GM12878 (cell line): Measurements from ENCODE around the gene TSSK2. TPM values are rescaled to one million over a fixed set of nuclear protein-coding genes. Genes with fewer than 3 reads are reported as not detected.

ENCODE experiments used
- ATAC-seq: fragments of 200-7000 bp; cut with Tn5 transposase; 3 replicates; pipeline ENCODE4 v1.9.1; 2020; ENCODE audit warnings: mild to moderate bottlenecking, moderate library complexity
- BruUV-seq: library from RNA; stranded (reverse); fragments of 400-500 nt; replicated peaks from 2 replicates; lab custom pipeline; 2021; lab: Mats Ljungman, UMichigan
- CTCF ChIA-PET: fragments of 300-600 bp; sonication (Branson Sonifier 250); formaldehyde crosslinking; extraction: SDS; loops from one replicate; lab custom pipeline; 2021; ENCODE audit warnings: inconsistent platforms; lab: Yijun Ruan, JAX
- POLR2A ChIA-PET: fragments of 350-600 bp; formaldehyde crosslinking; extraction: SDS; loops from one replicate; lab custom pipeline; 2021; ENCODE audit warnings: inconsistent platforms; lab: Charles Lee
- RAD21 ChIA-PET: fragments of 300-600 bp; sonication (Branson Sonifier 250); formaldehyde crosslinking; loops from one replicate; lab custom pipeline; 2023; ENCODE audit warnings: antibody characterized with exemption; ENCODE audit not compliant: unreplicated experiment; lab: Charles Lee
- SMC1A ChIA-PET: fragments of 300-600 bp; sonication (Branson Sonifier 250); formaldehyde crosslinking; loops from one replicate; lab custom pipeline; 2023; ENCODE audit not compliant: unreplicated experiment, uncharacterized antibody; lab: Charles Lee
- DNase-seq: peaks from one replicate; pipeline ENCODE4 v3.0.0-alpha.2; 2011; ENCODE audit warnings: low read depth, low spot score
- FAIRE-seq: peaks from 3 replicates; lab custom pipeline; 2011; peaks lifted over from hg19 to GRCh38; lab: Jason Lieb, UNC
- H2AFZ ChIP-seq: 2 replicates; pipeline ENCODE4 v1.6.0; 2011; ENCODE audit warnings: low read depth, low read length, control low read depth; ENCODE audit not compliant: control insufficient read depth
- H3K27ac ChIP-seq: 2 replicates; pipeline ENCODE4 v1.5.1; 2011; ENCODE audit warnings: control low read depth; ENCODE audit not compliant: control insufficient read depth, insufficient read depth
- H3K27me3 ChIP-seq, 2 experiments: replicated peaks in 1 of 2; 2 replicates each; pipeline versions ENCODE4 v1.6.0 to v1.6.1; 2011; ENCODE audit warnings: low read length in 1 of 2; ENCODE audit not compliant: control insufficient read depth in 2 of 2, insufficient read depth in 2 of 2
- H3K36me3 ChIP-seq, 2 experiments: 2 replicates each; pipeline ENCODE4 v1.5.1; 2011; ENCODE audit warnings: low read length in 1 of 2; ENCODE audit not compliant: control insufficient read depth in 2 of 2, insufficient read depth in 2 of 2
- H3K4me1 ChIP-seq: 2 replicates; pipeline ENCODE4 v1.6.1; 2011; ENCODE audit warnings: mild to moderate bottlenecking, low read length, moderate library complexity, mixed read lengths; ENCODE audit not compliant: control insufficient read depth, insufficient read depth
- H3K4me2 ChIP-seq: 2 replicates; pipeline ENCODE4 v1.6.0; 2011; ENCODE audit warnings: control low read depth; ENCODE audit not compliant: control insufficient read depth, insufficient read depth
- H3K4me3 ChIP-seq: fragments of 200-600 bp; sonication (generic); 2 replicates; pipeline ENCODE4 v1.5.1; 2016
- H3K79me2 ChIP-seq: 2 replicates; pipeline ENCODE4 v1.6.0; 2011; ENCODE audit warnings: low read length; ENCODE audit not compliant: control insufficient read depth, insufficient read depth
- H3K9ac ChIP-seq: 2 replicates; pipeline ENCODE4 v1.8.0; 2011; ENCODE audit warnings: low read length, control low read depth, mixed read lengths; ENCODE audit not compliant: control insufficient read depth, insufficient read depth
- H3K9me3 ChIP-seq: replicated peaks from 3 replicates; pipeline ENCODE4 v1.5.1; 2011; ENCODE audit warnings: mild to moderate bottlenecking, low read length; ENCODE audit not compliant: control insufficient read depth, insufficient read depth
- H4K20me1 ChIP-seq: 2 replicates; pipeline ENCODE4 v1.6.0; 2011; ENCODE audit not compliant: control insufficient read depth, insufficient read depth
- ATF3 ChIP-seq: IDR thresholded peaks from 2 replicates; pipeline ENCODE4 v1.6.1; 2011; ENCODE audit warnings: low read depth, mild to moderate bottlenecking, low read length, moderate library complexity, borderline replicate concordance; ENCODE audit errors: extremely low read depth
- CHD2 ChIP-seq: IDR thresholded peaks from 2 replicates; pipeline ENCODE4 v1.6.1; 2011; ENCODE audit warnings: low read depth, low read length, improper control_type of control experiment, borderline replicate concordance
- CTCF ChIP-seq, 3 experiments: IDR thresholded peaks in 2 of 3; conservative IDR thresholded peaks in 1 of 3; 2 replicates each; pipeline ENCODE4 v1.5.1; 2011; ENCODE audit warnings: low read depth in 3 of 3, low read length in 3 of 3, mild to moderate bottlenecking in 3 of 3, control low read depth in 2 of 3, moderate library complexity in 2 of 3, inconsistent platforms in 1 of 3, mixed read lengths in 1 of 3; ENCODE audit not compliant: control insufficient read depth in 2 of 3, insufficient read depth in 1 of 3; ENCODE audit errors: extremely low read depth in 1 of 3
- GABPA ChIP-seq: IDR thresholded peaks from 2 replicates; pipeline ENCODE4 v1.6.1; 2014; ENCODE audit warnings: antibody characterized with exemption, low read depth, mild to moderate bottlenecking, inconsistent platforms
- HCFC1 ChIP-seq: fragments of 150-350 bp; IDR thresholded peaks from 2 replicates; pipeline ENCODE4 v1.6.1; 2014; ENCODE audit warnings: low read length
- HSF1 ChIP-seq: fragments of 150-350 bp; IDR thresholded peaks from 2 replicates; pipeline ENCODE4 v1.6.1; 2014; ENCODE audit warnings: mild to moderate bottlenecking, low read depth, low read length
- KDM1A ChIP-seq: fragments of 200-600 bp; sonication (generic); IDR thresholded peaks from 2 replicates; pipeline ENCODE4 v1.6.1; 2016; ENCODE audit warnings: borderline replicate concordance
- MEF2A ChIP-seq: IDR thresholded peaks from 2 replicates; pipeline ENCODE4 v1.6.1; 2011; ENCODE audit warnings: low read depth, mild to moderate bottlenecking, low read length, moderate library complexity; ENCODE audit not compliant: insufficient read depth
- MTA2 ChIP-seq: fragments of 450-650 bp; IDR thresholded peaks from 2 replicates; pipeline ENCODE4 v1.6.1; 2016; ENCODE audit warnings: low read depth, mild to moderate bottlenecking, moderate library complexity
- NBN ChIP-seq: fragments of 450-650 bp; IDR thresholded peaks from 2 replicates; pipeline ENCODE4 v1.6.1; 2016
- PAX5 ChIP-seq: IDR thresholded peaks from 2 replicates; pipeline ENCODE4 v1.6.1; 2011; ENCODE audit warnings: low read depth, low read length, borderline replicate concordance
- SMC3 ChIP-seq: IDR thresholded peaks from 2 replicates; pipeline ENCODE4 v1.6.1; 2011; ENCODE audit warnings: low read length, improper control_type of control experiment, borderline replicate concordance
- SREBF1 ChIP-seq: IDR thresholded peaks from 2 replicates; pipeline ENCODE4 v1.6.1; 2012; ENCODE audit warnings: mild to moderate bottlenecking, low read length
- STAT1 ChIP-seq: fragments of 450-650 bp; conservative IDR thresholded peaks from 2 replicates; pipeline ENCODE4 v1.6.1; 2014; ENCODE audit warnings: antibody characterized with exemption, mild to moderate bottlenecking
- TARDBP ChIP-seq: IDR thresholded peaks from 2 replicates; pipeline ENCODE4 v1.6.1; 2016; ENCODE audit warnings: borderline replicate concordance
- WRNIP1 ChIP-seq: IDR thresholded peaks from 2 replicates; pipeline ENCODE4 v1.6.1; 2011; ENCODE audit warnings: low read depth, low read length, improper control_type of control experiment, borderline replicate concordance
- ZNF592 ChIP-seq: fragments of 450-650 bp; IDR thresholded peaks from 2 replicates; pipeline ENCODE4 v1.6.1; 2017; ENCODE audit warnings: mild to moderate bottlenecking, moderate library complexity
- WGBS: methylation state at CpG from one replicate; pipeline ENCODE4 v1.1.6; 2016; ENCODE audit warnings: low lambda C conversion rate; ENCODE audit not compliant: insufficient replicate concordance, insufficient coverage; ENCODE audit errors: missing lambda C conversion rate; 5-methylcytosine and 5-hydroxymethylcytosine counted together
- in situ Hi-C: fragments of 300-500 bp; cut with MboI; formaldehyde crosslinking; loops from 9 replicates; pipeline ENCODE4 v1.14.3; 2018; ENCODE audit warnings: mixed read lengths
- intact Hi-C: fragments of 100-400 bp; cut with micrococcal nuclease; formaldehyde crosslinking; loops from one replicate; pipeline ENCODE4 v1.14.2; 2022; ENCODE audit not compliant: unreplicated experiment
- polyA plus RNA-seq, 11 experiments: library from polyadenylated mRNA; depleted of rRNA in 4 of 11; unstranded in 6 of 11; stranded (reverse) in 5 of 11; fragments of >200 nt; fragmentation: Nextera tagmentation in 4 of 11; fragmentation: Illumina TruSeq in 1 of 11; extraction: Ambion mirVana in 4 of 11; extraction: Trizol in 1 of 11; gene quantifications; 1 replicate in 1 of 11; 2 replicates in 10 of 11; pipeline versions ENCODE4 v1.2.1 to v1.2.3, GENCODE V29; 2011 to 2016; ENCODE audit warnings: inconsistent platforms in 2 of 11, missing spikeins in 2 of 11, low read depth in 1 of 11
- total RNA-seq, 4 experiments: library from RNA; depleted of rRNA in 3 of 4; stranded (reverse); fragments of >200 nt in 3 of 4; fragmentation: Illumina TruSeq in 1 of 4; extraction: Trizol in 1 of 4; gene quantifications; 2 replicates each; pipeline versions ENCODE4 v1.2.1 to v1.2.3, GENCODE V29; 2013 to 2021

Gene TSSK2
- total and polyA plus RNA-seq, 10 of the 15 experiments (the other 5 are each of a cell fraction or from before 2014, with no cell fraction given), result 0.03 to 0.17 TPM; not detected in 8

- H3K27ac ChIP-seq, result no peak overlapping the region
- peaks cover 9% of the 10 kb centered on the region for H3K4me1 ChIP-seq
- no peak overlapping the region for H3K4me3 ChIP-seq
- no peak overlapping the region for H3K9ac ChIP-seq
- no peak overlapping the region for H2AFZ ChIP-seq
- H3K9me3 ChIP-seq, result no peaks in the 10 kb centered on the region
- no peak for FAIRE-seq
- H4K20me1 ChIP-seq, result no peaks in the 10 kb centered on the region; the same call in 1 of the 2 replicates
- peaks cover 22% of the 10 kb centered on the region for H3K79me2 ChIP-seq
- SMC1A ChIA-PET, result no interaction called here
- intact Hi-C loops, result no loop called here
- H3K36me3 ChIP-seq, result no peaks in the 10 kb centered on the region
- DNase-seq, result no peak
- no peak for ATAC-seq
- BruUV-seq, result no TSS peak
- POLR2A ChIA-PET, result interaction anchor here (0.9 kb wide), 1 partner anchor 9 kb away, joined by 3 read pairs; no protein-coding TSS in a partner anchor
- H3K4me2 ChIP-seq, result no peak overlapping the region
- RAD21 ChIA-PET, result no interaction called here
- in situ Hi-C loops, result no loop called here
- WGBS, result 78% methylated on average over 11 of the region's 11 CpGs
- TF ChIP-seq TARDBP (no peak), CTCF (IDR thresholded peaks at IDR 0.05 in 2 of 3, conservative IDR thresholded peaks at IDR 0.05 in 1 of 3; ENCODE audit: control insufficient read depth in 2 of 3, extremely low read depth in 1 of 3, insufficient read depth in 1 of 3, low read depth in 3 of 3, low read length in 3 of 3) (no peak), ZNF592 (no peak), SREBF1 (no peak), GABPA (no peak), HSF1 (no peak), SMC3 (no peak), MEF2A (no peak), HCFC1 (no peak), KDM1A (no peak), NBN (no peak), MTA2 (no peak), PAX5 (no peak), STAT1 (no peak), CHD2 (no peak), ATF3 (no peak), WRNIP1 (no peak)
- CTCF ChIA-PET, result no interaction called here
- no peaks in the 10 kb centered on the region; a peak in 1 of 4 replicates for H3K27me3 ChIP-seq
These were observed 6.1 kb upstream of the TSSK2 start for GRCh38 chr22:19125011-19125410.
